HepG2 (cell line): ENCODE measurements around the gene HSF4. TPM values are rescaled to one million over a fixed set of nuclear protein-coding genes. Genes with fewer than 3 reads are reported as not detected.

Experiments
- CENPX ChIP-seq: sonication (generic); formaldehyde crosslinking; IDR thresholded peaks from 2 replicates; pipeline ENCODE4 v1.9.0; 2021; ENCODE audit warnings: mild to moderate bottlenecking, missing genetic modification reagents, moderate library complexity
- HDAC1 ChIP-seq: sonication (generic); formaldehyde crosslinking; IDR thresholded peaks from 2 replicates; pipeline ENCODE4 v1.5.1; 2020; ENCODE audit warnings: mild to moderate bottlenecking, missing genetic modification reagents
- HMG20B ChIP-seq: conservative IDR thresholded peaks from 2 replicates; pipeline ENCODE4 v1.6.1; 2016; ENCODE audit warnings: missing genetic modification reagents, missing compliant biosample characterization
- KLF12 ChIP-seq: sonication (generic); formaldehyde crosslinking; IDR thresholded peaks from 2 replicates; pipeline ENCODE4 v1.4.0; 2020; ENCODE audit warnings: missing genetic modification reagents, borderline replicate concordance
- MEIS2 ChIP-seq: sonication (generic); formaldehyde crosslinking; IDR thresholded peaks from 2 replicates; pipeline ENCODE4 v1.9.0; 2021; ENCODE audit warnings: mild to moderate bottlenecking, missing genetic modification reagents
- MYNN ChIP-seq: sonication (generic); formaldehyde crosslinking; IDR thresholded peaks from 2 replicates; pipeline ENCODE4 v1.4.0; 2020; ENCODE audit warnings: mild to moderate bottlenecking, low read depth, missing genetic modification reagents
- NFE2L2 ChIP-seq: fragments of 150-350 bp; IDR thresholded peaks from 2 replicates; pipeline ENCODE4 v1.6.1; 2014; ENCODE audit warnings: low read length
- NR1H2 ChIP-seq: sonication (generic); formaldehyde crosslinking; IDR thresholded peaks from 2 replicates; pipeline ENCODE4 v1.8.1; 2022; ENCODE audit warnings: low read depth, missing genetic modification reagents, borderline replicate concordance
- NR2F6 ChIP-seq, 2 experiments: IDR thresholded peaks; 2 replicates each; pipeline ENCODE4 v1.6.1; 2016; ENCODE audit warnings: antibody characterized with exemption in 1 of 2, mild to moderate bottlenecking in 1 of 2
- PCBP1 ChIP-seq: fragments of 200-400 bp; formaldehyde crosslinking; IDR thresholded peaks from 2 replicates; pipeline ENCODE4 v1.6.1; 2017; ENCODE audit warnings: mild to moderate bottlenecking, low read depth, low read length, borderline replicate concordance
- RARG ChIP-seq: sonication (generic); formaldehyde crosslinking; IDR thresholded peaks from 2 replicates; pipeline ENCODE4 v1.4.0; 2020; ENCODE audit warnings: low read depth, mild to moderate bottlenecking, missing genetic modification reagents
- TEAD2 ChIP-seq: sonication (generic); formaldehyde crosslinking; IDR thresholded peaks from 2 replicates; pipeline ENCODE4 v1.9.0; 2021; ENCODE audit warnings: missing genetic modification reagents
- ZFY ChIP-seq: sonication (generic); formaldehyde crosslinking; IDR thresholded peaks from 2 replicates; pipeline ENCODE4 v1.4.0; 2020; ENCODE audit warnings: missing genetic modification reagents
- ZNF12 ChIP-seq: sonication (generic); formaldehyde crosslinking; IDR thresholded peaks from 2 replicates; pipeline ENCODE4 v1.5.0; 2020; ENCODE audit warnings: missing genetic modification reagents
- ZNF543 ChIP-seq: sonication (generic); formaldehyde crosslinking; IDR thresholded peaks from 2 replicates; pipeline ENCODE4 v1.4.0; 2020; ENCODE audit warnings: mild to moderate bottlenecking, missing genetic modification reagents
- polyA plus RNA-seq, 8 experiments: library from polyadenylated mRNA; depleted of rRNA in 3 of 8; stranded (reverse) in 7 of 8; unstranded in 1 of 8; fragments of >200 nt; fragmentation: Illumina TruSeq in 4 of 8; extraction: Trizol in 4 of 8; gene quantifications; 2 replicates each; pipeline versions ENCODE4 v1.2.1 to v1.2.3, GENCODE V29; 2011 to 2016; ENCODE audit warnings: low read depth in 4 of 8, missing spikeins in 1 of 8, mixed read lengths in 1 of 8; ENCODE audit not compliant: insufficient read depth in 1 of 8
- total RNA-seq, 5 experiments: library from RNA; depleted of rRNA; stranded (reverse); fragments of >200 nt; fragmentation: Illumina TruSeq; extraction: Trizol; gene quantifications; 2 replicates each; pipeline ENCODE4 v1.2.3, GENCODE V29; 2016; ENCODE audit warnings: low read depth in 1 of 5
- TF ChIP-seq, protein P1 (sequence below): sonication (generic); formaldehyde crosslinking; IDR thresholded peaks from 2 replicates; pipeline ENCODE4 v1.9.0; 2021; ENCODE audit warnings: missing genetic modification reagents, mild to moderate bottlenecking, borderline replicate concordance
- TF ChIP-seq, protein P2 (sequence below): sonication (generic); formaldehyde crosslinking; IDR thresholded peaks from 2 replicates; pipeline ENCODE4 v1.5.0; 2020; ENCODE audit warnings: missing genetic modification reagents
- TF ChIP-seq, protein P3 (sequence below): sonication (generic); formaldehyde crosslinking; IDR thresholded peaks from 2 replicates; pipeline ENCODE4 v1.4.0; 2020; ENCODE audit warnings: missing genetic modification reagents, borderline replicate concordance
- TF ChIP-seq, protein P4 (sequence below): IDR thresholded peaks from 2 replicates; pipeline ENCODE4 v1.6.1; 2018; ENCODE audit warnings: missing genetic modification reagents
- TF ChIP-seq, protein P5 (sequence below): sonication (generic); formaldehyde crosslinking; IDR thresholded peaks from 2 replicates; pipeline ENCODE4 v1.5.1; 2020; ENCODE audit warnings: missing genetic modification reagents, mild to moderate bottlenecking, borderline replicate concordance

Gene HSF4
- total and polyA plus RNA-seq, 2 of the 13 experiments (the other 11 are each of a cell fraction or from before 2014, with no cell fraction given): 3.5 to 16.9 TPM

DNA sequence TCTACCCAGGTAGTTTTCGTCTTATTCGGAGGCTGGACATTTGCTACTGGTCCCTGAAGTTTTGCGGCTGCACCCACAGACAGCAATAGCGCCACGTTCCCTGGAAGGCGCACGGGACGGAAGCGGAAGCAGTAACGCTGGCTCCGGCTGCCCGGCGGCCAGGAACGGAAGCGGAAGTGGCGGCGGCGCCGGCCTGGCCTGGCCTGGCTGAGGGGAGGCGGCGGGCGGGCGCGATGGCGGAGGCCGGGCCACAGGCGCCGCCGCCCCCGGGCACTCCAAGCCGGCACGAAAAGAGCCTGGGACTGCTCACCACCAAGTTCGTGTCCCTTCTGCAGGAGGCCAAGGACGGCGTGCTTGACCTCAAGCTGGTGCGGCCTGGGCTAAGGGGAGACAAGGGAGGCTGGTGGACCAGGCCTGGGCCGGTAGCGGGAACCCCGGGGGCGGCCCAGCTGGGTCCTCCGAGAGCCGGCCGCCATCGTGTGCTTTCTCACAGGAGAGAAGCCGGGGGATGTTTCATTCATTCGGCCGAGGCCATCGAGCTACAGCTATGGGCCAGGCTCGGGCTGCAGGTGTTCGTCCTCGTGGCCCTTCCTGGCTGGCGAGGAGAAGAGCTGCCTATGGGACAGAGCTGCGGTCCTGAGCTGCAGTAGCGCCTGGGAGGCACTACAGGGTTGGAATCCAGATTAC lies 27.6 kb downstream of the HSF4 start, which contains the start of gene E2F4 (continued):
- TF ChIP-seq, protein P1, sequence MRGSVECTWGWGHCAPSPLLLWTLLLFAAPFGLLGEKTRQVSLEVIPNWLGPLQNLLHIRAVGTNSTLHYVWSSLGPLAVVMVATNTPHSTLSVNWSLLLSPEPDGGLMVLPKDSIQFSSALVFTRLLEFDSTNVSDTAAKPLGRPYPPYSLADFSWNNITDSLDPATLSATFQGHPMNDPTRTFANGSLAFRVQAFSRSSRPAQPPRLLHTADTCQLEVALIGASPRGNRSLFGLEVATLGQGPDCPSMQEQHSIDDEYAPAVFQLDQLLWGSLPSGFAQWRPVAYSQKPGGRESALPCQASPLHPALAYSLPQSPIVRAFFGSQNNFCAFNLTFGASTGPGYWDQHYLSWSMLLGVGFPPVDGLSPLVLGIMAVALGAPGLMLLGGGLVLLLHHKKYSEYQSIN: no peak
- TF ChIP-seq NR1H2 (CRISPR knock-in tag) (no peak), MYNN (CRISPR knock-in tag) (no peak), ZNF543 (CRISPR knock-in tag) (no peak), RARG (CRISPR knock-in tag) (no peak), HDAC1 (CRISPR knock-in tag) (peak; percentile 88), TEAD2 (CRISPR knock-in tag) (no peak), MEIS2 (CRISPR knock-in tag) (peak; percentile 93), ZNF12 (CRISPR knock-in tag) (no peak), KLF12 (CRISPR knock-in tag) (peak; percentile 85; the same call in 1 of the 2 replicates), ZFY (CRISPR knock-in tag) (peak; percentile 99), NR2F6 (IDR thresholded peaks at IDR 0.05) (no peak), NR2F6 (CRISPR knock-in tag; IDR thresholded peaks at IDR 0.05) (peak; percentile 63; the same call in 1 of the 2 replicates), CENPX (CRISPR knock-in tag) (no peak), NFE2L2 (no peak), PCBP1 (no peak), HMG20B (CRISPR knock-in tag) (no peak)
- TF ChIP-seq, protein P2, sequence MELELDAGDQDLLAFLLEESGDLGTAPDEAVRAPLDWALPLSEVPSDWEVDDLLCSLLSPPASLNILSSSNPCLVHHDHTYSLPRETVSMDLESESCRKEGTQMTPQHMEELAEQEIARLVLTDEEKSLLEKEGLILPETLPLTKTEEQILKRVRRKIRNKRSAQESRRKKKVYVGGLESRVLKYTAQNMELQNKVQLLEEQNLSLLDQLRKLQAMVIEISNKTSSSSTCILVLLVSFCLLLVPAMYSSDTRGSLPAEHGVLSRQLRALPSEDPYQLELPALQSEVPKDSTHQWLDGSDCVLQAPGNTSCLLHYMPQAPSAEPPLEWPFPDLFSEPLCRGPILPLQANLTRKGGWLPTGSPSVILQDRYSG (CRISPR knock-in tag): peak; percentile 91
- TF ChIP-seq, protein P3, sequence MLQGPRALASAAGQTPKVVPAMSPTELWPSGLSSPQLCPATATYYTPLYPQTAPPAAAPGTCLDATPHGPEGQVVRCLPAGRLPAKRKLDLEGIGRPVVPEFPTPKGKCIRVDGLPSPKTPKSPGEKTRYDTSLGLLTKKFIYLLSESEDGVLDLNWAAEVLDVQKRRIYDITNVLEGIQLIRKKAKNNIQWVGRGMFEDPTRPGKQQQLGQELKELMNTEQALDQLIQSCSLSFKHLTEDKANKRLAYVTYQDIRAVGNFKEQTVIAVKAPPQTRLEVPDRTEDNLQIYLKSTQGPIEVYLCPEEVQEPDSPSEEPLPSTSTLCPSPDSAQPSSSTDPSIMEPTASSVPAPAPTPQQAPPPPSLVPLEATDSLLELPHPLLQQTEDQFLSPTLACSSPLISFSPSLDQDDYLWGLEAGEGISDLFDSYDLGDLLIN (CRISPR knock-in tag): no peak; the same call in 1 of the 2 replicates
- TF ChIP-seq, protein P4, sequence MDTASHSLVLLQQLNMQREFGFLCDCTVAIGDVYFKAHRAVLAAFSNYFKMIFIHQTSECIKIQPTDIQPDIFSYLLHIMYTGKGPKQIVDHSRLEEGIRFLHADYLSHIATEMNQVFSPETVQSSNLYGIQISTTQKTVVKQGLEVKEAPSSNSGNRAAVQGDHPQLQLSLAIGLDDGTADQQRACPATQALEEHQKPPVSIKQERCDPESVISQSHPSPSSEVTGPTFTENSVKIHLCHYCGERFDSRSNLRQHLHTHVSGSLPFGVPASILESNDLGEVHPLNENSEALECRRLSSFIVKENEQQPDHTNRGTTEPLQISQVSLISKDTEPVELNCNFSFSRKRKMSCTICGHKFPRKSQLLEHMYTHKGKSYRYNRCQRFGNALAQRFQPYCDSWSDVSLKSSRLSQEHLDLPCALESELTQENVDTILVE: peak; percentile 79; the same call in 1 of the 2 replicates
- TF ChIP-seq, protein P5, sequence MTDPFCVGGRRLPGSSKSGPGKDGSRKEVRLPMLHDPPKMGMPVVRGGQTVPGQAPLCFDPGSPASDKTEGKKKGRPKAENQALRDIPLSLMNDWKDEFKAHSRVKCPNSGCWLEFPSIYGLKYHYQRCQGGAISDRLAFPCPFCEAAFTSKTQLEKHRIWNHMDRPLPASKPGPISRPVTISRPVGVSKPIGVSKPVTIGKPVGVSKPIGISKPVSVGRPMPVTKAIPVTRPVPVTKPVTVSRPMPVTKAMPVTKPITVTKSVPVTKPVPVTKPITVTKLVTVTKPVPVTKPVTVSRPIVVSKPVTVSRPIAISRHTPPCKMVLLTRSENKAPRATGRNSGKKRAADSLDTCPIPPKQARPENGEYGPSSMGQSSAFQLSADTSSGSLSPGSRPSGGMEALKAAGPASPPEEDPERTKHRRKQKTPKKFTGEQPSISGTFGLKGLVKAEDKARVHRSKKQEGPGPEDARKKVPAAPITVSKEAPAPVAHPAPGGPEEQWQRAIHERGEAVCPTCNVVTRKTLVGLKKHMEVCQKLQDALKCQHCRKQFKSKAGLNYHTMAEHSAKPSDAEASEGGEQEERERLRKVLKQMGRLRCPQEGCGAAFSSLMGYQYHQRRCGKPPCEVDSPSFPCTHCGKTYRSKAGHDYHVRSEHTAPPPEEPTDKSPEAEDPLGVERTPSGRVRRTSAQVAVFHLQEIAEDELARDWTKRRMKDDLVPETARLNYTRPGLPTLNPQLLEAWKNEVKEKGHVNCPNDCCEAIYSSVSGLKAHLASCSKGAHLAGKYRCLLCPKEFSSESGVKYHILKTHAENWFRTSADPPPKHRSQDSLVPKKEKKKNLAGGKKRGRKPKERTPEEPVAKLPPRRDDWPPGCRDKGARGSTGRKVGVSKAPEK (CRISPR knock-in tag): no peak
